GM18520 (cell line): ENCODE data around the gene HIGD1A.

Experiments
- ATAC-seq: cut with Tn5 transposase; IDR thresholded peaks from one replicate; pipeline ENCODE4 v1.9.1; 2021; ENCODE audit not compliant: unreplicated experiment

HIGD1A gene

DNA sequence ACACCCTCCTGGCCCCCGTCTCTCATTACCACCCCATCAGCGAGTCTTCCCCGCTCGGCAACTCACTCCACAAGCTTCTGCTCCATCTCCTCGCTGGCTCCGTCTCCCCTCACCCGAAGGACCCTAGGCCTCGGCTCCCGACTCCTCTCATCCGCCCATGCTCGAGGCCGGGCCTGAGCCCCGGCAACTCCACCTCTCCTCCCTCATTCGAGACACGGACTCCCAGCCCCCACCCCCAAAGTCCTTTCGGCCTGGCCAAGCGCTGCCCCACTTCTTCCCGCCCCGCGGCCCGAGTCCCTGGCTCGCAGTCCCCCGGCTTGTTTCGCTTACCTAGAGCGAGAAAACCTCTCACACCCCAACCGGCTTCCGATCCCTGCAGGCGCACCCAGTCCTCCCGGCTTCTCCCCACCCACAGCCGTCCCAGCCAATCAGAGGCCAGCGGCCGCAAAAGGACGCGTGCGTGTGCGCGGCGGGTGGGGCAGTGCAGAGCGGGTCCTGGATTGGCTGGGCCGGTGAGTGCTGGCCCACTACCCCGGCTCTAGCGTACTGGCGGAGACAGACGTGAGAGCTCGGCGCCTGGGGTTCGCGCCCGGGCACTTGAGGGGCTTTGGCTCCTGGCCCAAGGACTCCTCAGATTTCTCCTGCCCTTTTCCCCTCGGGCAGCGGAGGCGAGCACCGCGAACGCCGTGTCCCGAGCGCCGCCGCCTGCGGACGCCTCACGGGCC lies at the start of gene HIGD1A:
HIGD1A (minus strand) TSS at position 385 of the 725 bp plus-strand sequence. CDS start 10,237 bp downstream, outside the sequence.
- peak; percentile 98 for ATAC-seq

DNA sequence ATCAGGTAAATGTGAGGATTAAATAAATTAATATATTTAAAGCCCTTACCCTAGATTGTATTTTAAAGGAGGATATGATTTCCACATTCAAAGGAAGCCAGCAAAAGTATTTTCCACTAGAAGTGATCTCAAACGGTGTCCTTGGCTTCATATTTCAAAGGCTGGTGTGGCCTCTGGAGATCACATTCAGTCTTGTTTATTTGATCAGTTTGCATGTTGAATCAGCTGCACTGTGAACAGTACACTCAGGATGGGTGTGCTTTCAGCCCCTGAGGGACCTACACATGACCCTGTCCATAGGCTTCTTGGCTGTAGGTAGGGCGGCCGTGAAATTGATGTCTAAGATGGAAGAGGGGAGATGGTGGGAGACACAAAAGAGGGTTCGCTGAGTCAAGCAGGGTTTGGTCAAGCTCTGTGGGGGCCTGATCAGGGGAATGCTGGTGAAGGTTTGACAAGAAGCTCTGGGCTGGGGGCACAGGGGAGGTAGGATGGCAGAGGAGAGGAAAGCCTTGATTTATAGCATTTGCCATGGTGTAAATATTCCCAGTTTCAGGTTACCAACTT lies 49.5 kb upstream of the HIGD1A start:
- no peak for ATAC-seq

DNA sequence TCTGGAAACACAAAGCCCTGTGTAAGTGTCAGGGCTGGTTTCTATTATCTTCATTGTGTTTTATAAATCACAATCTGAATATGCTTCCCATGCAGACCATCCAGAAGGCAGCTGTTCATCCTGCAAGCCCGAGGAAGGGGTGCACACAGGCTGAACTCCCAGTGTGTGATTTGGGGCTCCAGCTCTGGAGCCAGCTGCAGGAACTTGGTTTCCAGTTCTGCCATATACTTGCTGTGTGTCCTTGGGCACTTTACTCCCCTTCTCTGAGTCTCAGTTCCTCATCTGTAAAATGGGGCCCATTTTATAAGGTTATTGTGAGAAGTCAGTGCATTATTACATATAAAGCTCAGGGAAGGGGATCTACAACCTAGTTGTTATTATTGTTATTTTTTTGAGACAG lies 48.8 kb upstream of the HIGD1A start:
- no peak for ATAC-seq

DNA sequence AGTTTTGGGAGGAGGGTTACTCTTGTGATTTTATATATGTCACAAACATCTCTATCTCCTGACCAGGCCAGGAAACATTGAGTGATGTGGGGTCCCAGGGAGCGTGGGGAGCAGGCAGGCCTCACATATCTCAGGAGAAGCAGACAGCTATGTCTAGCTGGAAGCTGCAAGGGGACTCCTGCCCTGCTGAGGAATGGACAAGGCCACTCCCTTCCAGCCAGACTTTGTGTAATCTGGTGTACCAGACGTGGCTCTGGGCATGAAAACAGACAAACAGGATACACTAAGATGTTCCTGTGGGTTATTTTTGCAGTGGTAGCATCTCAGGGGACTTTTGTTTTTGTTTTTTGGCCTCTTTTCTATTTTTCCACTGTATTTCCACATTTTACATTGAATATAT lies 48.2 kb upstream of the HIGD1A start:
- ATAC-seq = no peak

DNA sequence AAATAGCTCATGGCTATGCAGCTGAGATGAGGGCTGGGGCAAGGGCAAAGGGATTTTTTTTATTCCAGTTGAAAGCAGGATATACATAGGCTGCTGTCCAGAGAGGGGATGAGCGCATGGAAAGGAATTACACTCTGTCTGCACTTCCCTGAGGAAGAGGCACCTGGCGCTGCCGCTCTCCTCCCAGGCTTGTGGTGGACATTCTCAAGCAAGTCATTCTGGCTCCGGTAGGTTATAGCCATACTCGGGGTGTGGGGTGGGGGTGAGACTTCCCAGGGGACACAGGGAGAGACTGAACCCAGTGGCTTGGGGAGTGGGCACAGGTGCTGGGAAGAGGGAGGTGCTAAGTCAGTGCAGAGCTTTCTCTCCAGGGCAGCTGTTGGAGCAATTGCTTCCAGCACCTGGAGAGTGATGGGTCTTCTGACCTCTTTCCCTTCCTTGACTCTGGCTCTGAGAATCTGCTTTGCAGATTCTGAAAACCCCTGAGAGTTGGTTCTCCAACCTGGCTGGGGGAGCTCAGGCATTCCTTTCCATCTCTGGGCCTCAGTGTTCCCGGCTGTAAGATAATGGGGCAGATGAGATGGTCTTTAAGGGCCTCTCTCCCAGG lies 47.0 kb upstream of the HIGD1A start:
- ATAC-seq = no peak

DNA sequence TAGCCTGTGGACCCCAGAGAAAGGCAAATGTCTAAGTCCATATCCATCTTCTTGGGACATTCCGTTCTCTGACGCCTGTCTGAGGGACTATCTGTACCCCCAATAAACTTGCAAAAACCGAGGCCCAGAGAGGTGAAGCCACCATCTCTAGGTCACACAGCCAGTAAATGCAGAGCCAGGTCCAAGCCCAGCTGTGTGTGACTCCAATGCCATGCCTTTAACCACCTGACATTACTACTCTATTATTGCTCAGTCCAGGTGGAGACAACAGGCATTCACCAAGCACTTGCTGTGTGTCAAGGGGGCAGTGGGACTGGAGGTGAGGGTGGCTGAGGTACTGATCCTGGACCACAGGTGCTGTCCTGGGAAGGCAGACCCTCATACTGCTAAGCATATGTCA lies 46.0 kb upstream of the HIGD1A start:
- no peak for ATAC-seq

DNA sequence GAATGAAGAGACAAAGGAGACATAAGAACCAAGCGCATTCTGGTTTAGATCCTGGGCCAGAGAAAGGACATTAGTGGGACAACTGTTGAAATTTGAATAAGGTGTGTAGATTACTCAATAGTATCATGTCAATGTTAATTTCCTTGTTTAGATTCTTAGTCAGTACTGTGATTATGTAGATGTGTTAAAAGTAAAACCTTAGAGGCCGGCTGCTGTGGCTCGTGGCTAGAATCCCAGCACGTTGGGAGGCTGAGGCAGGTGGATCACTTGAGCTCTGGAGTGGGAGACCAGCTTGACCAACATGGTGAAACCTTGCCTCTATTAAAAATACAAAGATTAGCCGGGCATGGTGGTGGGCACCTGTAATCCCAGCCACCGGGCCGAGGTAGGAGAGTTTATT lies 44.7 kb upstream of the HIGD1A start:
- ATAC-seq = no peak

DNA sequence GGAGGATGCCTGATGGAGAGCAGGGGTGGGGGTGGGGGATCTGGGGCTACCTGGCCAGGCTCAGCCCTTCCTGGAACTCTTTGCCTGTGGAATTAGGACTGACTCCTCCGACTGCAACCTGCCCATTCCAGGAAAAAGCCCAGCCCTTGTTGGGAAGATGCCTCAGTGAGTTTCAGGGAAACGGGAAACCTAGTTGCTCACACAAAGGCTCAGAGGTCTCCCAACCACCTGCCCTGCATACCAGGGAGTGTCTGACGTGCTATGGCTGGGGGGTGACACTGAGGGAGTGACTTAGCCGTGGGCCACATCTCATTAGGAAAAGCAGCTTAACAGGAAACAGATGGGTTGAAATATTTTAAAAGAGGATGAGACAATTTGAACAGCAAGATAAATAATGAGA lies 43.4 kb upstream of the HIGD1A start:
- no peak for ATAC-seq

DNA sequence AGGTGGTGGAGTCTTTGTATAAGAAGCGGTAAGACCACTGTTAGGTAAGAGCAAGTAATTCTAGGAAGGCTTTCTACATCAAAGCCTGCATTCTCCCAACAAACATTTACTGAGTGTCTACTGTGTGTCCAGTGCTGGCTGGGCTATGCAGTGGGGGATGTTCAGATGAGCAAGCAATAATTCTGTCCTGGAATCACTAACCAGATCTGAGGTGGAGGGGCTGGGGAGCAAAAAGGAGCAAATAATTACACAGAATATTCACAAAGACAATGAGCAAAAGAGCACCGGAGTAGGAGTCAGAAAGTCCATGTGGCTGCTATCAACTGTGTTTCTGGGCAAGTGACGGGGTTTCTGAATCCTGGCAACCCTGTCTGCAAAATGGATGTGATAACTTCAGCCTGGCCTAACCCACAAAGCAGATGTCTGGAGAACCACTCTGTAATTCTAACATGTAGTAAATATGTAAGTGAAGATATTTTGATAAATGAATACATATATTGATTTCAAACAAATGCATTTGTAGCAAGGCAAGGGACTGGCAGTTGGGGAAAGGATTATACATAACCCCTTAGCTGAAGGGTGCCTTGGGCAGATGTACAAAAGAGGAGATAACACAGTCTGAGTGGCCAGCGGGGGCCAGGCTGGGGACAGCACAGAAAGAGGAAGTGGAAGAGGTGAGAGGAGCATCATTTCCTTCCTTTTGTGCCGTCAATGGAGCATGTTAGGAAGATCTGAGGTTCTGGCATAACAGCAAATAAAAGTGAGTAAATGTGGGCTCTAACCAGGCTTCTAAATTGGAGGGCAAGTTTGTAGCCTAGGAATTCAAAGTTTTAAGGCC lies 42.6 kb upstream of the HIGD1A start:
- ATAC-seq = no peak

DNA sequence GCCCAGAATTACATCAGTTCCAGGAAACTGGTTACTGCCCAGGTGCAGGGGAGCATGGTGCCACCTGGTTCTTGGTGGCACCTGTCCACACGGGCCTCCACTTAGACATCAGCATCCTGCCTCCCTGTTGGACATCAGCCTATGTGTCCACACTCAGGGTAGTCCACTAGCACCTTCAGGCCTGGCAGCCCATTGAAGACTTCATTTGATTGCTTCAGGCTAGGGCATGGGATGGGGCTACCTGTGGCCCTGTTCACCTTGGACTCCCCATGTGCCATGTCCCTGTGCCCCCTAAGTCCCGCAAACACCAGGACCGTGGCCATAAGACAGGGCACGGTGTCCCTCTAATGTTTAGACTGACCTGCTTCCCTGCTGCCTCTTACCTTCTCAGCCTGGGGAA lies 40.5 kb upstream of the HIGD1A start:
- no peak for ATAC-seq

DNA sequence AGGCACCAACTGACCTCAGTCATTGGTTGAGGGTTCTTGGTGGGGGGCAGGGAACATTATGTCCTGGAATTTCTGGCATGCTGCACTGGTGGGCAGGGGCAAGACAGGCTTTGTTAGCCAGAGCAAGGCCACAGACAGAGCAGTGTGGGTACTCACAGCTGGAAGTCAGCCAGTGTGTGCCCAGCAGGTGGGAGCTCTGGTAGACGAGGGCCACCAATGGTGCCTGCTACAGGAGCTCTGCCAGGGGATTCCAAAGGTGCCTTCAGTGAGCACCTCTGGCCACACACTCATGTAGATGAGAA lies 40.1 kb upstream of the HIGD1A start:
- no peak for ATAC-seq

DNA sequence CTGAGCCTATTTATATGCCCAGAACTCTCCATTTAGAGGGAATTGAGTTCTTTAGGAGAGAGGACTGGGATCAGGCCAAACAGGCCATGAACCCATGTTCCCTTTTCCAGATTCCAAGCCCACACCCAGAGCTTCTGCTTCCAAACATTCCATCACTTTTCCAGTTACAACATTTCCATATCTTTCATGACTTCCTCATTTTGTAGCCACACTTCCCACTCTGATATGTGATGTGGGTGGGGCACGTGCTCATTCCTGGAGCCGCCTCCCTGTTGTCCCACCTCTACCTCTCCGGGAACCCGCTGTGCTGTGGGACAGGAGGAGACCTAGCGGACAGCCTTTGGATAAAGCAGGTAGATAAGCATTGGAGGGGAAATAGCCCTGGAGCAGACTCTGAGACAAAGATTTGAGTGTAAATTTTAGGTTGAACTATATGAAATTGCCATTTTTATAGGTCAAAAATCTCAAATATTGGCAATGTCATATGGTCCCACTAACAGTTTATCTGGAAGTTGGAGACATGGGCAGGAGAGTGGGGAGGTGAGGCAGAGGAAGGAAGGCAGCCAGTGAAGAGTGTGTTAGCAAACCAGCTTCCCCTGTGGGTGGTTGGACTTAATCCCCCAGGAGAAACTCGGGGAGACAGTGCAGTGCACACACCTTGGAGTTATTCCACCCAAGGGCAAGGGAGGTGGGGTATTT lies 39.6 kb upstream of the HIGD1A start:
- no peak for ATAC-seq

DNA sequence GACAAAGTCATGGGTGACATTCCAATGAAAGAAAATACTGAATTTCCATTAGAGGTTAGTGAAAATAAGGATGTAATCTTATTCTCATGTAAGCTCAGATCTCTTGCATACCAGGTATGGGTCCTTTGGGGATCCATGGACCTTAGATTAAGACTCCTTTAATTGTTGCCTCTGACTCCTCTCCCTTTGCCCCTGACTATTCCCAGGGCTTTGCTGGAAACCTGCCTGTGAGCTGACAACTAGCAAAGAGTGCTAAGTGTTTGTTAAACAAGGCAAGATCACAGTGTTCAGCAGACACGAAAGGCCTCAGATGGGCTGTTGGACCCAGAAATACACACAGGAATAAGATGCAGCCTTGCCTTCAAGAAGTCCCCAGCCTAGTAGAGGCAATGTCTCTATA lies 37.0 kb upstream of the HIGD1A start:
- ATAC-seq = no peak

DNA sequence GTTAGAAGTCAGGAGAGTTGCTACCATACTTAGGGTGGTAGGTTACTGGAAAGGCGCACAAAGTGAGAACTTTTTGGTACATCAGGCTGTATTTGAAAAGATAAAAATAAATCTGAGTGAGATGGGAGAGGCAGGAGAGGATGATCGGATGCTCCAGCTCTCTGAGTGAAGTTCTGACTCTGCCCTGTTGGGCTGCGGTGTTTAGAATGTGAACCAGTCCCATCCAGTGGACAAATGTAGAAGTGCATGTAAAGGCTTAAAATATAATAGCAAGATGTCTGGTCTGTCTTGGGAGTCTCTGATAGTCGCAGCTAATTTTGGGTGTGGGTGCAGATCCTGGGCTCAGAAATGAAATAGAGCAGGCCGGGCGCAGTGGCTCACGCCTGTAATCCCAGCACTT lies 35.3 kb upstream of the HIGD1A start:
- peak; percentile 89 for ATAC-seq

DNA sequence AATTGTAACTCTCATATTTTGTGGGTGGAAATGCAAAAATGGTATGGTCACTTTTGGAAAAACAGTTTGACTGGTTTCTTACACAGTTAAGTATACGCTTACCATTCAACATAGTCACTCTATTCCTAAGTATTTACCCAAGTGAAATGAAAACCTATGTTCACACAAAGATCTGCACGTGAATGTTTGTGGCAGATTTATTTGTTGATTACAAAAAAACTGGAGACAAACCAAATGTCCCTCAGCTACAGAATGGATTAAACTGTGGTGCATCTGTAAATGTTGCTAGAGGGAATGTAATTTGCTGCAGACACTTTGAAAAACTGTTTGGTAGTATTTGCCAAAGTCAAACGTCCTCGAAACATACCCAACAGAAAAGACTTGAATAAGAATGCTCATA lies 34.3 kb upstream of the HIGD1A start:
- no peak for ATAC-seq

DNA sequence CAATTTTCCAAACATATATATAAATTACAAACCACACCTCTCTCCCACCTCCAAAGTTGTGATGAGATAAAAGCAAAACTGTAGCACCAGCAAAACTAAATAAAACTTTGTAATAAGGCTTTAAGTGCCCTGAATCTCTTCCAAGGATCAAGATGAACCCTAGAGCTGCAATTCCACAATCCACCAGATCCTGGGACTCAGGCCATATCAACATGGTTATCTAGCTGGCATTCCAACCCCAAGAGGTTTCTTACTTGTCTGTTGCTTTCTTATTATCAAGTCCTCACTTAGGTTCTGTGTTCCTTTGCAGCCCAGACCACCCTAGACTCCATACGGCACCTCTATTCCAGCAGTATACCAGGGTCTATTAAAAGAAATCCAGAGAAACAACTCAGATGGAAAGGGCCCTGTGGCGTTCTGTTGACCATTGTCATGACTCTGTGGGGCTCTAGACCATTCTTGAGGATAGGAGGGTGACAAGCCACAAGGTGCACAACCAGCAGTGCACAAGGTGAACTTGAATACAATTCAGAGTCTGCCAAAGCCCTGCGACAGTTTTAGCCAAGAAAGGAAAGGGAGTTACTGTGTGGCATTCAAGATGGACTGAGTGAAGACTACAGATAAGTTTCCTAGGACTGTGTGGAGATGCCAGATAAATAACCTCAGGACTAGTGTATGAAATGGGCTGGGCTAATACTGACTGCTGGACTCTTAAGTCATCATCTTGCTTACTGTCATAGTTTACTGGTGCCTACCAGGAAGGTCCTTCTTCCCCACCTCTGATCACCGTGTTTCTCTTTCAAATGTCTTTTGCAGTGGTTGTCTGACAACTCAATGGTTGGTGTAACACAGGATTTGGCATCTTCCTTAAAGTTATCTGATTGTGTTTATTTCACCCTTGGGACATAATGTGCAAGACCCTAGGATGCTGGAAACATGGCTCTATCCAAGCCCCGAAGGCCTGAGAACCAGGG lies 32.1 kb upstream of the HIGD1A start:
- ATAC-seq = no peak

DNA sequence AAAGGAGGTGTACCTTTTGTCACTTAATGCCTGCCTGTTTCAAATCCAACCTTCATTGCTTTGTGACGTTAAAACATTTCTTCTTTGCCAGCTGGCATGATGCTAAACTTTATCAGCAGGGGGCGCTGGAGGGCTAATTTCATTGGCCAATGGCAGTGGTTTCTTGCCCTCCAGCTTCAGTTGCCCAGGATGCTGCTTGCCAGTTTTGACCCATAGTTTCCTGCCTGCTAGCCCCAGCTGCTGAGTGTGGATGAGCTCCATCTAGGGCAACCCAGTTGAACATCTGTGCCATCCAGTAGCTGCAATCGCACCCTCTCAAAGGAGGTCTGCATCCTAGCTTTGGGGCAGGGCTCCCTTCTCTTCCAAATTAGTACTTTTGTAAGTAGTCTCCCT lies 27.0 kb upstream of the HIGD1A start:
- no peak for ATAC-seq

DNA sequence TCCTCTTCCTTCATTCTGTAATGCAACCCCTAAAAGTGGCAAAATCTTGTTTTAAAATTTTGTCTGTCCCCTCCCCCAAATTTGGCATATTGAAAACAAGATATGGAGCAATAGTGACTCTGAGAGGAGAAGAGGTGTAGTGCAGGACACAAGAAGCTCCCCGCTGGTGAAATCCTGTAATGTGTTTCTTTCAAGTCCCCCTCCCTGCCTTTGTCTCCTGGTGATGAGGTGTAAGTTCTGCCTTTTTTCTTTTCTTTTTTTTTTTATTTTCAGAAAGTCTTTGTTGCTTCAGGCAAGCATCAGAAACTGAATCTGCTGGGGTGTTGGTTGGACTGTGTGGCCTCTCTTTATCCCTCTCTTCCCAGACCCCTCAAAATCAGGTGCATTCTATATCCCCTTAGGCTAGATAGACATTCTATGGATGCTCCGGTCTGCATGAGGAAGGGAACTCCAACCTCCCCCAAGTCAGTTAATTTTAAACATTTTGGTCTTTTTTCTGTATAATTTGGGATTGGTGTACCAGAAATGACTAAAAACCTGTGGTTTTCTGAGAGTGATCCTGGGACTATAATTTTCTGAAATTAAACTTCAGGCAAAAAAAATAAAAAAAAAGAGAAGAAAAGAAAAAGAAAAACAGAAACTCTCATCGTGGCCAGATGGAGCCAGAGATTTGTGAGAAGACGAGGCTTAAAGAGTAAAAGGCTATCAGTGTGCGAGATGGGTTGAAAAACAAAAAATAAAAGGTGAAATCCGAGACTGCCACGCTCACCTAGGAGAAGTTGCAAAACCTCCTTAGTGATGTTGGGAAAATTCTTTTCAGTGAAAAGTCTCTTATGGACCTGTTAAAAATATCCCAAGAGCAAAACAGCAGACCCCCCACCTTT lies 26.4 kb upstream of the HIGD1A start:
- no peak for ATAC-seq
